Liver (tissue), 9 donors: ENCODE data around the gene AMHR2. TPM values are rescaled to one million over a fixed set of nuclear protein-coding genes. Genes with fewer than 3 reads are reported as not detected.

ENCODE experiments used
- DNase-seq: peaks from one replicate; pipeline ENCODE4 v3.0.0-alpha.2; 2017; ENCODE audit warnings: low spot score
- H3K27ac ChIP-seq, 2 donors: one replicate each; pipeline ENCODE4 v1.7.0; 2013; ENCODE audit warnings: inconsistent platforms in 2 of 2, low read length in 2 of 2, control low read depth in 1 of 2, low read depth in 1 of 2, mild to moderate bottlenecking in 1 of 2
- H3K27me3 ChIP-seq, 4 donors: one replicate each; pipeline versions ENCODE4 v1.6.1 to v1.7.0; 2013; ENCODE audit warnings: low read length in 3 of 4, inconsistent platforms in 1 of 4, mild to moderate bottlenecking in 1 of 4, moderate library complexity in 1 of 4; ENCODE audit not compliant: control insufficient read depth in 4 of 4, insufficient read depth in 4 of 4
- H3K36me3 ChIP-seq, 4 donors: one replicate each; pipeline versions ENCODE4 v1.6.1 to v1.7.0; 2013; ENCODE audit warnings: low read length in 3 of 4, mild to moderate bottlenecking in 3 of 4, low read depth in 1 of 4, moderate library complexity in 1 of 4; ENCODE audit not compliant: control insufficient read depth in 4 of 4, insufficient read depth in 3 of 4
- H3K4me1 ChIP-seq, 4 donors: one replicate each; pipeline versions ENCODE4 v1.6.1 to v1.7.0; 2013; ENCODE audit warnings: low read length in 3 of 4, mild to moderate bottlenecking in 3 of 4, moderate library complexity in 1 of 4; ENCODE audit not compliant: control insufficient read depth in 4 of 4, insufficient read depth in 4 of 4
- H3K4me3 ChIP-seq, 3 donors: one replicate each; pipeline versions ENCODE4 v1.6.1 to v1.7.0; 2013; ENCODE audit warnings: low read length in 3 of 3, control low read depth in 1 of 3, low read depth in 1 of 3, mild to moderate bottlenecking in 1 of 3
- H3K9ac ChIP-seq, 2 donors: one replicate each; pipeline ENCODE4 v1.7.0; 2013; ENCODE audit warnings: low read length in 2 of 2, mild to moderate bottlenecking in 2 of 2, moderate library complexity in 2 of 2, control low read depth in 1 of 2, low read depth in 1 of 2
- H3K9me3 ChIP-seq, 4 donors: one replicate each; pipeline versions ENCODE4 v1.6.1 to v1.7.0; 2013; ENCODE audit warnings: low read length in 3 of 4; ENCODE audit not compliant: control insufficient read depth in 4 of 4
- EGR1 ChIP-seq, 2 donors: IDR thresholded peaks; 2 replicates each; pipeline ENCODE4 v1.6.1; 2016 to 2018; ENCODE audit warnings: antibody characterized with exemption in 2 of 2, low read depth in 2 of 2
- FOXA1 ChIP-seq: IDR thresholded peaks from 2 replicates; pipeline ENCODE4 v1.6.1; 2016; ENCODE audit warnings: antibody characterized with exemption
- FOXA2 ChIP-seq: IDR thresholded peaks from 2 replicates; pipeline ENCODE4 v1.6.1; 2016; ENCODE audit warnings: antibody characterized with exemption
- GABPA ChIP-seq, 2 donors: IDR thresholded peaks in 1 of 2; conservative IDR thresholded peaks in 1 of 2; 2 replicates each; pipeline ENCODE4 v1.6.1; 2016; ENCODE audit warnings: antibody characterized with exemption in 2 of 2, mild to moderate bottlenecking in 1 of 2, moderate library complexity in 1 of 2
- HNF4A ChIP-seq, 2 donors: conservative IDR thresholded peaks; 2 replicates each; pipeline ENCODE4 v1.6.1; 2016; ENCODE audit warnings: antibody characterized with exemption in 2 of 2, mild to moderate bottlenecking in 2 of 2
- HNF4G ChIP-seq: IDR thresholded peaks from 2 replicates; pipeline ENCODE4 v1.6.1; 2016; ENCODE audit warnings: antibody characterized with exemption
- JUND ChIP-seq, 2 donors: IDR thresholded peaks; 2 replicates each; pipeline ENCODE4 v1.6.1; 2016; ENCODE audit warnings: antibody characterized with exemption in 2 of 2
- RAD21 ChIP-seq, 2 donors: IDR thresholded peaks; 2 replicates each; pipeline ENCODE4 v1.6.1; 2016; ENCODE audit warnings: antibody characterized with exemption in 2 of 2, mild to moderate bottlenecking in 2 of 2
- RXRA ChIP-seq, 2 donors: IDR thresholded peaks; 2 replicates each; pipeline ENCODE4 v1.6.1; 2017 to 2018; ENCODE audit warnings: antibody characterized with exemption in 2 of 2, mild to moderate bottlenecking in 1 of 2
- SP1 ChIP-seq: IDR thresholded peaks from 2 replicates; pipeline ENCODE4 v1.6.1; 2018; ENCODE audit warnings: antibody characterized with exemption, mild to moderate bottlenecking
- TAF1 ChIP-seq: conservative IDR thresholded peaks from 2 replicates; pipeline ENCODE4 v1.6.1; 2016; ENCODE audit warnings: antibody characterized with exemption, mild to moderate bottlenecking
- YY1 ChIP-seq: IDR thresholded peaks from 2 replicates; pipeline ENCODE4 v1.6.1; 2016; ENCODE audit warnings: antibody characterized with exemption, mild to moderate bottlenecking
- WGBS: extraction: QIAGEN DNeasy Blood & Tissue Kit; methylation state at CpG from one replicate; pipeline ENCODE4 v1.1.7; 2013; 5-methylcytosine and 5-hydroxymethylcytosine counted together
- polyA plus RNA-seq, 2 donors: library from polyadenylated mRNA; stranded (reverse) in 1 of 2; unstranded in 1 of 2; fragments of 200-250 nt in 1 of 2; fragments of >200 nt in 1 of 2; fragmentation: Nextera tagmentation in 1 of 2; extraction: Ambion mirVana in 1 of 2; gene quantifications; one replicate each; pipeline versions ENCODE4 v1.2.1 to v1.2.3, GENCODE V29; 2013 to 2015
- total RNA-seq, 2 donors: library from RNA; depleted of rRNA; stranded (reverse); fragments of >200 nt; gene quantifications; one replicate each; pipeline ENCODE4 v1.2.3, GENCODE V29; 2014
- TF ChIP-seq, protein P1 (sequence below): IDR thresholded peaks from 2 replicates; pipeline ENCODE4 v1.6.1; 2016; ENCODE audit warnings: antibody characterized with exemption, mild to moderate bottlenecking
- TF ChIP-seq, protein P2 (sequence below): IDR thresholded peaks from 2 replicates; pipeline ENCODE4 v1.6.1; 2016; ENCODE audit warnings: antibody characterized with exemption
- TF ChIP-seq, protein P3 (sequence below): fragments of 150-350 bp; IDR thresholded peaks from 2 replicates; pipeline ENCODE4 v1.5.1; 2017; ENCODE audit warnings: improper control_type of control experiment, low read depth, low read length; ENCODE audit not compliant: missing input control
- TF ChIP-seq, protein P4 (sequence below): IDR thresholded peaks from 2 replicates; pipeline ENCODE4 v1.6.1; 2016; ENCODE audit warnings: antibody characterized with exemption
- TF ChIP-seq, protein P5 (sequence below): IDR thresholded peaks from 2 replicates; pipeline ENCODE4 v1.6.1; 2016; ENCODE audit warnings: antibody characterized with exemption
- donor health status: healthy.
- donor health status: healthy.
- donor health status: healthy.
- donor health status: healthy.
- donor health status: healthy.

AMHR2 gene
- total and polyA plus RNA-seq, 4 donors = 0.67 to 1.3 (median 0.92) TPM

DNA sequence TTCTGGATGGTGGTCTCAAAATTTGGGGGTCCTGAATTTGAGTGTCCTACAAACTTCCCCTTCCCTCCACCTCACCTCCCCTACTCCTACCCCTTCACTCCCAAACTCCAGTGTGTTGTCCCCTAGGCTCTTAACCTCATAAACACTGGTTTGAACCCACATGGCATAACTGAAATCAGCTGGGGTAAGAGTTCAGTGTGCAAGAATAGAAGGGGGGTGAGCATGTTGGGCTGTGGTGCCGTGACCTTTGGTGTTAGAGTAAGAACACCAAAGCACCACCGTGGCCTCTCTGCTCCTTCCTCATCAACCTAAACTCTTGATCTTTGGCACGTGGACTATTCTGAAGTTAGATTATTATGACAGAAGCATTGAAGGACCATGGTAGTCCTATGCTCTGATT is 39.3 kb downstream of the AMHR2 start:
- TF ChIP-seq HNF4G (no peak), FOXA1 (no peak), SP1 (peak; percentile 48), HNF4A (conservative IDR thresholded peaks at IDR 0.05) (peak in 1 of 2 donors; percentile 67), RXRA (IDR thresholded peaks at IDR 0.05) (peak; percentile 30 to 95)
- TF ChIP-seq, protein P1, sequence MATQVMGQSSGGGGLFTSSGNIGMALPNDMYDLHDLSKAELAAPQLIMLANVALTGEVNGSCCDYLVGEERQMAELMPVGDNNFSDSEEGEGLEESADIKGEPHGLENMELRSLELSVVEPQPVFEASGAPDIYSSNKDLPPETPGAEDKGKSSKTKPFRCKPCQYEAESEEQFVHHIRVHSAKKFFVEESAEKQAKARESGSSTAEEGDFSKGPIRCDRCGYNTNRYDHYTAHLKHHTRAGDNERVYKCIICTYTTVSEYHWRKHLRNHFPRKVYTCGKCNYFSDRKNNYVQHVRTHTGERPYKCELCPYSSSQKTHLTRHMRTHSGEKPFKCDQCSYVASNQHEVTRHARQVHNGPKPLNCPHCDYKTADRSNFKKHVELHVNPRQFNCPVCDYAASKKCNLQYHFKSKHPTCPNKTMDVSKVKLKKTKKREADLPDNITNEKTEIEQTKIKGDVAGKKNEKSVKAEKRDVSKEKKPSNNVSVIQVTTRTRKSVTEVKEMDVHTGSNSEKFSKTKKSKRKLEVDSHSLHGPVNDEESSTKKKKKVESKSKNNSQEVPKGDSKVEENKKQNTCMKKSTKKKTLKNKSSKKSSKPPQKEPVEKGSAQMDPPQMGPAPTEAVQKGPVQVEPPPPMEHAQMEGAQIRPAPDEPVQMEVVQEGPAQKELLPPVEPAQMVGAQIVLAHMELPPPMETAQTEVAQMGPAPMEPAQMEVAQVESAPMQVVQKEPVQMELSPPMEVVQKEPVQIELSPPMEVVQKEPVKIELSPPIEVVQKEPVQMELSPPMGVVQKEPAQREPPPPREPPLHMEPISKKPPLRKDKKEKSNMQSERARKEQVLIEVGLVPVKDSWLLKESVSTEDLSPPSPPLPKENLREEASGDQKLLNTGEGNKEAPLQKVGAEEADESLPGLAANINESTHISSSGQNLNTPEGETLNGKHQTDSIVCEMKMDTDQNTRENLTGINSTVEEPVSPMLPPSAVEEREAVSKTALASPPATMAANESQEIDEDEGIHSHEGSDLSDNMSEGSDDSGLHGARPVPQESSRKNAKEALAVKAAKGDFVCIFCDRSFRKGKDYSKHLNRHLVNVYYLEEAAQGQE = no peak
- TF ChIP-seq, protein P2, sequence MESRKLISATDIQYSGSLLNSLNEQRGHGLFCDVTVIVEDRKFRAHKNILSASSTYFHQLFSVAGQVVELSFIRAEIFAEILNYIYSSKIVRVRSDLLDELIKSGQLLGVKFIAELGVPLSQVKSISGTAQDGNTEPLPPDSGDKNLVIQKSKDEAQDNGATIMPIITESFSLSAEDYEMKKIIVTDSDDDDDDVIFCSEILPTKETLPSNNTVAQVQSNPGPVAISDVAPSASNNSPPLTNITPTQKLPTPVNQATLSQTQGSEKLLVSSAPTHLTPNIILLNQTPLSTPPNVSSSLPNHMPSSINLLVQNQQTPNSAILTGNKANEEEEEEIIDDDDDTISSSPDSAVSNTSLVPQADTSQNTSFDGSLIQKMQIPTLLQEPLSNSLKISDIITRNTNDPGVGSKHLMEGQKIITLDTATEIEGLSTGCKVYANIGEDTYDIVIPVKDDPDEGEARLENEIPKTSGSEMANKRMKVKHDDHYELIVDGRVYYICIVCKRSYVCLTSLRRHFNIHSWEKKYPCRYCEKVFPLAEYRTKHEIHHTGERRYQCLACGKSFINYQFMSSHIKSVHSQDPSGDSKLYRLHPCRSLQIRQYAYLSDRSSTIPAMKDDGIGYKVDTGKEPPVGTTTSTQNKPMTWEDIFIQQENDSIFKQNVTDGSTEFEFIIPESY = no peak
- peaks cover 32 to 100% (median 93%) of the 10 kb centered on the region in 4 donors for H3K36me3 ChIP-seq
- no peak overlapping the region for H3K9ac ChIP-seq
- no peaks in the 10 kb centered on the region for H3K9me3 ChIP-seq
- H3K27ac ChIP-seq = no peak overlapping the region
- no peak for DNase-seq
- H3K4me1 ChIP-seq = peaks cover 0 to 6% (median 6%) of the 10 kb centered on the region in 4 donors
- no peak overlapping the region for H3K4me3 ChIP-seq
- WGBS = 40% methylated on average over 3 of the region's 3 CpGs
- H3K27me3 ChIP-seq = no peaks in the 10 kb centered on the region

DNA sequence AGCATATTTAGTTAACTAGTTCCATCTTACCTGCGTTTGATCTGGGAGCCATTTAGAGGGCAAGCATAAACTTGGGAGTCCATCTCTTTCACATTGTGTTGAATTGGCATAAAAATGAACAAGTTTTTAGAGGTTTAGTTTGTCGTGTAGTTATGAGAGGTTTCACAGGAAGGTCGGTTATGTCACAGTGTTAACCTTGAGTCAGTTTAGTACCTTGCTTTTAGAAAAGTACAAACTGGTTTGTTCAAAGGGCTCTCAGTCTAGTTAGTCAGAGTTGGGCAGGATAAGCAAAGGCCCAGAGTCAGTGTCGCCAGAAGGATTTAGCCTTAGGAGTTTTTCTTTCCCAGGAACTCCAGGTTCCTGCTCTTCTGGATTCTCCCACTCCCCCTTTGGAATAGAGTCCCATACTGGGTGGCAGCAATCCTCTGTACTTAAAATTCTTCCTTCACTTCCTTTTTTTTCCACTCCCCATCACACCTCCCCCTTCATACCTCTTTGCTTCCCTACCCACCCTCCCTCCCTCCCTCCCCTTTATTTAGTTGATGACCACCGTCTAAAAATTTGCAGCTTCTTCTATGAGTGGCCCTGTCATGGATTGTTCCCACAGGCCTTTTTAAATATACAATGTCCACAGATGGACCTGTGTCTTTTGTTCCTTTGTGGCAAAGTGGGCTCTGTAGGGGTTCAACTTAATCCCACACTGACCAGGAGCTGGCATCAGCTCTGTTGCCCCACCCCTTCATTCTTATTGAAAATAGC is 40.3 kb downstream of the AMHR2 start:
- H3K27me3 ChIP-seq = no peaks in the 10 kb centered on the region
- peaks cover 35 to 99% (median 94%) of the 10 kb centered on the region in 4 donors for H3K36me3 ChIP-seq
- WGBS = 65% methylated on average over 5 of the region's 5 CpGs
- no peak for TF ChIP-seq RAD21 (IDR thresholded peaks at IDR 0.05)
- TF ChIP-seq, protein P3, sequence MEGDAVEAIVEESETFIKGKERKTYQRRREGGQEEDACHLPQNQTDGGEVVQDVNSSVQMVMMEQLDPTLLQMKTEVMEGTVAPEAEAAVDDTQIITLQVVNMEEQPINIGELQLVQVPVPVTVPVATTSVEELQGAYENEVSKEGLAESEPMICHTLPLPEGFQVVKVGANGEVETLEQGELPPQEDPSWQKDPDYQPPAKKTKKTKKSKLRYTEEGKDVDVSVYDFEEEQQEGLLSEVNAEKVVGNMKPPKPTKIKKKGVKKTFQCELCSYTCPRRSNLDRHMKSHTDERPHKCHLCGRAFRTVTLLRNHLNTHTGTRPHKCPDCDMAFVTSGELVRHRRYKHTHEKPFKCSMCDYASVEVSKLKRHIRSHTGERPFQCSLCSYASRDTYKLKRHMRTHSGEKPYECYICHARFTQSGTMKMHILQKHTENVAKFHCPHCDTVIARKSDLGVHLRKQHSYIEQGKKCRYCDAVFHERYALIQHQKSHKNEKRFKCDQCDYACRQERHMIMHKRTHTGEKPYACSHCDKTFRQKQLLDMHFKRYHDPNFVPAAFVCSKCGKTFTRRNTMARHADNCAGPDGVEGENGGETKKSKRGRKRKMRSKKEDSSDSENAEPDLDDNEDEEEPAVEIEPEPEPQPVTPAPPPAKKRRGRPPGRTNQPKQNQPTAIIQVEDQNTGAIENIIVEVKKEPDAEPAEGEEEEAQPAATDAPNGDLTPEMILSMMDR = no peak
- TF ChIP-seq TAF1 = no peak
- no peak for TF ChIP-seq HNF4G
- TF ChIP-seq, protein P2 = no peak
- TF ChIP-seq FOXA2 = no peak
- TF ChIP-seq, protein P4, sequence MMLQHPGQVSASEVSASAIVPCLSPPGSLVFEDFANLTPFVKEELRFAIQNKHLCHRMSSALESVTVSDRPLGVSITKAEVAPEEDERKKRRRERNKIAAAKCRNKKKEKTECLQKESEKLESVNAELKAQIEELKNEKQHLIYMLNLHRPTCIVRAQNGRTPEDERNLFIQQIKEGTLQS = no peak
- no peak for TF ChIP-seq RXRA (IDR thresholded peaks at IDR 0.05)
- TF ChIP-seq, protein P1 = no peak
- no peak for TF ChIP-seq SP1
- TF ChIP-seq EGR1 (IDR thresholded peaks at IDR 0.05; ENCODE audit: low read depth in 2 of 2) = no peak
- TF ChIP-seq, protein P5, sequence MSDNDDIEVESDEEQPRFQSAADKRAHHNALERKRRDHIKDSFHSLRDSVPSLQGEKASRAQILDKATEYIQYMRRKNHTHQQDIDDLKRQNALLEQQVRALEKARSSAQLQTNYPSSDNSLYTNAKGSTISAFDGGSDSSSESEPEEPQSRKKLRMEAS = no peak
- no peak for TF ChIP-seq HNF4A (conservative IDR thresholded peaks at IDR 0.05)
- TF ChIP-seq FOXA1 = no peak
- TF ChIP-seq JUND (IDR thresholded peaks at IDR 0.05) = no peak
- no peak for TF ChIP-seq YY1
- no peak for TF ChIP-seq GABPA (IDR thresholded peaks at IDR 0.05 in 1 of 2, conservative IDR thresholded peaks at IDR 0.05 in 1 of 2)
- no peaks in the 10 kb centered on the region for H3K9me3 ChIP-seq
- H3K4me3 ChIP-seq = no peak overlapping the region
- no peak overlapping the region for H3K27ac ChIP-seq
- DNase-seq = no peak
- H3K4me1 ChIP-seq = peaks cover 0 to 6% (median 6%) of the 10 kb centered on the region in 4 donors
- H3K9ac ChIP-seq = no peak overlapping the region
